Colonic mucosa (tissue), 4 donors: ENCODE measurements around the gene TCF7L2. TPM values are rescaled to one million over a fixed set of nuclear protein-coding genes. Genes with fewer than 3 reads are reported as not detected.

Experiments
- DNase-seq: peaks from one replicate; pipeline ENCODE4 v3.0.0-alpha.2; 2020
- H3K27ac ChIP-seq: fragments of 200-600 bp; one replicate; pipeline ENCODE4 v1.8.0; 2021
- H3K27me3 ChIP-seq: fragments of 200-600 bp; one replicate; pipeline ENCODE4 v1.8.0; 2021
- H3K36me3 ChIP-seq: fragments of 200-600 bp; one replicate; pipeline ENCODE4 v1.8.0; 2021
- H3K4me1 ChIP-seq: fragments of 200-600 bp; one replicate; pipeline ENCODE4 v1.8.0; 2021; ENCODE audit warnings: mild to moderate bottlenecking
- H3K4me3 ChIP-seq: fragments of 200-600 bp; one replicate; pipeline ENCODE4 v1.8.0; 2021
- H3K9ac ChIP-seq, 2 donors: one replicate each; pipeline ENCODE4 v1.7.0; 2013; ENCODE audit warnings: control low read depth in 2 of 2, low read depth in 2 of 2, low read length in 2 of 2
- H3K9me3 ChIP-seq: fragments of 200-600 bp; one replicate; pipeline ENCODE4 v1.8.0; 2021
- CTCF ChIP-seq: fragments of 200-600 bp; IDR thresholded peaks from one replicate; pipeline ENCODE4 v1.8.0; 2022; ENCODE audit warnings: antibody characterized with exemption, mild to moderate bottlenecking
- intact Hi-C: fragments of 100-400 bp; cut with DNase I; formaldehyde crosslinking; loops from one replicate; pipeline ENCODE4 v1.14.1; 2022
- total RNA-seq, 2 donors: library from RNA; stranded (reverse); fragmentation: NEBNext Ultra II Directional in 1 of 2; extraction: Animal tissue kit (Norgen Biotek cat#: 25700) in 1 of 2; gene quantifications; one replicate each; pipeline ENCODE4 v1.2.1, GENCODE V29; 2021
- donor health status: healthy.
- donor health status: DM: no; HTN: no; CAD: no.
- donor health status: DM: no; HTN: no; CAD: no.

TCF7L2 gene
- total RNA-seq, 2 donors from 2014 or later: 65.1 to 98.9 TPM

GRCh38 chr10:112961609-112962008, 11.6 kb downstream of the TCF7L2 start:
- H3K4me1 ChIP-seq: peaks cover 18% of the 10 kb centered on the region
- H3K4me3 ChIP-seq: no peak overlapping the region
- no peak for TF ChIP-seq CTCF
- H3K27ac ChIP-seq: peak overlapping the region; percentile 7
- peak overlapping the region in 1 of 2 donors; percentile 22 for H3K9ac ChIP-seq
- H3K9me3 ChIP-seq: no peaks in the 10 kb centered on the region
- intact Hi-C loops: no loop called here
- no peaks in the 10 kb centered on the region for H3K27me3 ChIP-seq
- no peak for DNase-seq
- no peaks in the 10 kb centered on the region for H3K36me3 ChIP-seq

GRCh38 chr10:112962343-112962742, 12.3 kb downstream of the TCF7L2 start:
- H3K4me1 ChIP-seq: peaks cover 15% of the 10 kb centered on the region
- no peaks in the 10 kb centered on the region for H3K9me3 ChIP-seq
- no peaks in the 10 kb centered on the region for H3K36me3 ChIP-seq
- H3K27ac ChIP-seq: no peak overlapping the region
- no peak for TF ChIP-seq CTCF
- DNase-seq: no peak
- H3K4me3 ChIP-seq: no peak overlapping the region
- H3K9ac ChIP-seq: peak overlapping the region in 1 of 2 donors; percentile 22
- H3K27me3 ChIP-seq: no peaks in the 10 kb centered on the region
- intact Hi-C loops: no loop called here

- Histone ChIP-seq H3K27ac (no peak overlapping the region), H3K9me3 (no peaks in the 10 kb centered on the region), H3K36me3 (no peaks in the 10 kb centered on the region), H3K4me3 (no peak overlapping the region), H3K4me1 (peaks cover 5% of the 10 kb centered on the region), H3K27me3 (no peaks in the 10 kb centered on the region), H3K9ac (no peak overlapping the region)
- DNase-seq: no peak
- intact Hi-C loops: no loop called here
- TF ChIP-seq CTCF: no peak
Measured at GRCh38 chr10:112963835-112964234, 13.8 kb downstream of the TCF7L2 start.

GRCh38 chr10:112964482-112964881, 14.4 kb downstream of the TCF7L2 start:
- no peak for TF ChIP-seq CTCF
- intact Hi-C loops: no loop called here
- Histone ChIP-seq H3K9me3 (no peaks in the 10 kb centered on the region), H3K9ac (no peak overlapping the region), H3K36me3 (no peaks in the 10 kb centered on the region), H3K27me3 (no peaks in the 10 kb centered on the region), H3K27ac (no peak overlapping the region), H3K4me3 (no peak overlapping the region), H3K4me1 (peaks cover 5% of the 10 kb centered on the region)
- DNase-seq: no peak

- H3K4me3 ChIP-seq: no peak overlapping the region
- H3K9ac ChIP-seq: no peak overlapping the region
- no peak for TF ChIP-seq CTCF
- H3K27me3 ChIP-seq: no peaks in the 10 kb centered on the region
- intact Hi-C loops: no loop called here
- H3K36me3 ChIP-seq: no peaks in the 10 kb centered on the region
- no peak for DNase-seq
- H3K27ac ChIP-seq: no peak overlapping the region
- H3K4me1 ChIP-seq: no peaks in the 10 kb centered on the region
- no peaks in the 10 kb centered on the region for H3K9me3 ChIP-seq
Measured at GRCh38 chr10:112966194-112966855, 16.3 kb downstream of the TCF7L2 start.
